DND-41 (cell line): ENCODE data around the gene ATF6.

Experiments
- EZH2 ChIP-seq: IDR thresholded peaks from 3 replicates; pipeline ENCODE4 v1.6.1; 2012; ENCODE audit warnings: borderline replicate concordance, low read depth, mild to moderate bottlenecking, moderate library complexity, low read length, inconsistent platforms; ENCODE audit not compliant: severe bottlenecking
- TF ChIP-seq, protein P1 (sequence below): IDR thresholded peaks from 2 replicates; pipeline ENCODE4 v1.5.1; 2012; ENCODE audit warnings: borderline replicate concordance, low read length, moderate library complexity, mild to moderate bottlenecking; ENCODE audit not compliant: poor library complexity, severe bottlenecking; ENCODE audit errors: extremely low read depth

DNA sequence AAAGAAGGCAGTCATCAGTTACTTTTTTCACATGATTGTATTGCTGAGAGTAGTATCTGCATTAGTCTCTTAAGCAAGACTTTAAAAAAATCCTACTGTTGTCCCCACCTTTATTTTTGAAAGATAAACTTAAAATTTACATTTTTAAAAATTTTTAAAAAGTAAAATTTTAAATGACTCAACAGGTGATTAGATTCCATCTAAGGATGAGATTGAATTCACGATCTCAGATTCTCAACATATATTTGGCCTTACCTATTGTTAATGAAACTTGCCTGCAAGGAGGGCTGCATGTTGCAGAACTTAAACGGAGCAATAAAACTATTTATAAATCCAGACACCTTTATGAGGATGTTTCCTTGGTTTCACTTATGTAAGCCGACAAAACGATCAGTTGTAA is 182.3 kb downstream of the ATF6 start:
- TF ChIP-seq, protein P1, sequence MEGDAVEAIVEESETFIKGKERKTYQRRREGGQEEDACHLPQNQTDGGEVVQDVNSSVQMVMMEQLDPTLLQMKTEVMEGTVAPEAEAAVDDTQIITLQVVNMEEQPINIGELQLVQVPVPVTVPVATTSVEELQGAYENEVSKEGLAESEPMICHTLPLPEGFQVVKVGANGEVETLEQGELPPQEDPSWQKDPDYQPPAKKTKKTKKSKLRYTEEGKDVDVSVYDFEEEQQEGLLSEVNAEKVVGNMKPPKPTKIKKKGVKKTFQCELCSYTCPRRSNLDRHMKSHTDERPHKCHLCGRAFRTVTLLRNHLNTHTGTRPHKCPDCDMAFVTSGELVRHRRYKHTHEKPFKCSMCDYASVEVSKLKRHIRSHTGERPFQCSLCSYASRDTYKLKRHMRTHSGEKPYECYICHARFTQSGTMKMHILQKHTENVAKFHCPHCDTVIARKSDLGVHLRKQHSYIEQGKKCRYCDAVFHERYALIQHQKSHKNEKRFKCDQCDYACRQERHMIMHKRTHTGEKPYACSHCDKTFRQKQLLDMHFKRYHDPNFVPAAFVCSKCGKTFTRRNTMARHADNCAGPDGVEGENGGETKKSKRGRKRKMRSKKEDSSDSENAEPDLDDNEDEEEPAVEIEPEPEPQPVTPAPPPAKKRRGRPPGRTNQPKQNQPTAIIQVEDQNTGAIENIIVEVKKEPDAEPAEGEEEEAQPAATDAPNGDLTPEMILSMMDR = no peak
- no peak for TF ChIP-seq EZH2
